Activated CD4-positive, alpha-beta T cell treated with anti-CD3 and anti-CD28 coated beads for 36 hours (primary cell): ENCODE results near the gene VPS13C. TPM values are rescaled to one million over a fixed set of nuclear protein-coding genes. Genes with fewer than 3 reads are reported as not detected.

Experiments
- ATAC-seq: fragments of 200-7000 bp; cut with Tn5 transposase; one replicate; pipeline ENCODE4 v1.10.0; 2021; ENCODE audit warnings: mild to moderate bottlenecking, moderate library complexity
- CTCF ChIA-PET: fragments of 350-600 bp; sonication (Branson Sonifier 250); formaldehyde crosslinking; loops from one replicate; lab custom pipeline; 2021; ENCODE audit warnings: antibody characterized with exemption; lab: Charles Lee
- POLR2A ChIA-PET: fragments of 350-600 bp; sonication (Branson Sonifier 250); formaldehyde crosslinking; loops from one replicate; lab custom pipeline; 2021; ENCODE audit warnings: antibody characterized with exemption, inconsistent platforms; lab: Charles Lee
- DNase-seq: peaks from one replicate; pipeline ENCODE4 v3.0.0-alpha.2; 2020
- H3K27ac Mint-ChIP-seq: one replicate; pipeline ENCODE4 v1.8.0; 2021; ENCODE audit warnings: mixed read lengths
- H3K27me3 Mint-ChIP-seq: one replicate; pipeline ENCODE4 v1.8.0; 2021; ENCODE audit warnings: mixed read lengths
- H3K36me3 Mint-ChIP-seq: one replicate; pipeline ENCODE4 v1.8.0; 2021; ENCODE audit warnings: low read depth, mixed read lengths
- H3K4me1 Mint-ChIP-seq: one replicate; pipeline ENCODE4 v1.8.0; 2021; ENCODE audit warnings: mixed read lengths
- H3K4me3 Mint-ChIP-seq: one replicate; pipeline ENCODE4 v1.8.0; 2021; ENCODE audit warnings: mild to moderate bottlenecking, moderate library complexity, mixed read lengths
- H3K9me3 Mint-ChIP-seq: one replicate; pipeline ENCODE4 v1.8.0; 2021; ENCODE audit warnings: low read depth, mixed read lengths
- intact Hi-C, 2 experiments: fragments of 100-400 bp; cut with DNase I in 1 of 2; cut with micrococcal nuclease in 1 of 2; formaldehyde crosslinking; loops; one replicate each; pipeline versions ENCODE4 v1.14.2 to v1.15.1; 2022 to 2024; cut with DNase I, micrococcal nuclease
- total RNA-seq, 2 experiments: library from RNA; stranded (reverse); gene quantifications; one replicate each; pipeline ENCODE4 v1.2.3, GENCODE V29; 2021

VPS13C gene
- total RNA-seq, 2 experiments from 2014 or later = 40.1 to 47.2 TPM

- no peak overlapping the region for H3K27ac Mint-ChIP-seq
- ATAC-seq = no peak
- peaks cover 2% of the 10 kb centered on the region for H3K4me1 Mint-ChIP-seq
- intact Hi-C loops = loop anchor here (5.0 to 10.0 kb wide), 5 partner anchors 206 to 1473 kb away; no protein-coding TSS in a partner anchor
- H3K9me3 Mint-ChIP-seq = no peaks in the 10 kb centered on the region
- H3K27me3 Mint-ChIP-seq = peaks cover 15% of the 10 kb centered on the region
- no peak for DNase-seq
- ChIA-PET POLR2A (no interaction called here), CTCF (interaction anchor here (0.7 to 1.6 kb wide), 4 partner anchors 8 to 661 kb away, joined by 3 to 5 read pairs (median 4); no protein-coding TSS in a partner anchor)
- H3K36me3 Mint-ChIP-seq = no peaks in the 10 kb centered on the region
- H3K4me3 Mint-ChIP-seq = no peak overlapping the region
Measured at GRCh38 chr15:61830536-61831330, 229.5 kb downstream of the VPS13C start.

- no peaks in the 10 kb centered on the region for H3K36me3 Mint-ChIP-seq
- DNase-seq (no peak), ATAC-seq (no peak)
- no peaks in the 10 kb centered on the region for H3K9me3 Mint-ChIP-seq
- no peak overlapping the region for H3K4me3 Mint-ChIP-seq
- H3K4me1 Mint-ChIP-seq = peaks cover 2% of the 10 kb centered on the region
- no peak overlapping the region for H3K27ac Mint-ChIP-seq
- peaks cover 12% of the 10 kb centered on the region for H3K27me3 Mint-ChIP-seq
- ChIA-PET POLR2A (no interaction called here), CTCF (interaction anchor here (0.5 to 1.6 kb wide), 2 partner anchors 9 to 973 kb away, joined by 3 to 5 read pairs; no protein-coding TSS in a partner anchor)
- intact Hi-C loops = no loop called here
Measured at GRCh38 chr15:61829514-61829889, 230.7 kb downstream of the VPS13C start.

- intact Hi-C loops = no loop called here
- H3K27me3 Mint-ChIP-seq = peaks cover 9% of the 10 kb centered on the region
- H3K4me1 Mint-ChIP-seq = peaks cover 1% of the 10 kb centered on the region
- ChIA-PET POLR2A (no interaction called here), CTCF (interaction anchor here (0.5 to 1.6 kb wide), 2 partner anchors 10 to 973 kb away, joined by 3 to 5 read pairs; no protein-coding TSS in a partner anchor)
- DNase-seq (no peak), ATAC-seq (no peak)
- H3K36me3 Mint-ChIP-seq = no peaks in the 10 kb centered on the region
- H3K9me3 Mint-ChIP-seq = no peaks in the 10 kb centered on the region
- H3K4me3 Mint-ChIP-seq = no peak overlapping the region
- H3K27ac Mint-ChIP-seq = no peak overlapping the region
Measured at GRCh38 chr15:61828860-61829513, 231.3 kb downstream of the VPS13C start.

GRCh38 chr15:61828008-61828407 is 232.2 kb downstream of the VPS13C start:
- no peak for DNase-seq
- no peaks in the 10 kb centered on the region for H3K4me1 Mint-ChIP-seq
- no peaks in the 10 kb centered on the region for H3K36me3 Mint-ChIP-seq
- H3K9me3 Mint-ChIP-seq = no peaks in the 10 kb centered on the region
- no peak overlapping the region for H3K27ac Mint-ChIP-seq
- ChIA-PET POLR2A (no interaction called here), CTCF (interaction anchor here (0.6 kb wide), 2 partner anchors 56 to 350 kb away, joined by 4 read pairs; no protein-coding TSS in a partner anchor)
- no peak for ATAC-seq
- H3K27me3 Mint-ChIP-seq = peaks cover 3% of the 10 kb centered on the region
- intact Hi-C loops = no loop called here
- no peak overlapping the region for H3K4me3 Mint-ChIP-seq

GRCh38 chr15:61827131-61827530 is 233.1 kb downstream of the VPS13C start:
- Mint-ChIP-seq H3K4me3 (no peak overlapping the region), H3K27ac (no peak overlapping the region), H3K4me1 (no peaks in the 10 kb centered on the region), H3K36me3 (no peaks in the 10 kb centered on the region), H3K9me3 (no peaks in the 10 kb centered on the region), H3K27me3 (no peaks in the 10 kb centered on the region)
- ChIA-PET CTCF (interaction anchor here (0.5 kb wide), 1 partner anchor 631 kb away, joined by 3 read pairs; no protein-coding TSS in a partner anchor), POLR2A (no interaction called here)
- intact Hi-C loops = no loop called here
- ATAC-seq (no peak), DNase-seq (no peak)

GRCh38 chr15:61824291-61824690 is 236.0 kb downstream of the VPS13C start:
- DNase-seq = no peak
- Mint-ChIP-seq H3K4me1 (no peaks in the 10 kb centered on the region), H3K27ac (no peak overlapping the region), H3K27me3 (no peaks in the 10 kb centered on the region), H3K9me3 (no peaks in the 10 kb centered on the region), H3K4me3 (no peak overlapping the region), H3K36me3 (no peaks in the 10 kb centered on the region)
- no peak for ATAC-seq
- intact Hi-C loops = no loop called here
- ChIA-PET POLR2A (no interaction called here), CTCF (no interaction called here)

- no peak for ATAC-seq
- Mint-ChIP-seq H3K4me1 (no peaks in the 10 kb centered on the region), H3K27me3 (no peaks in the 10 kb centered on the region), H3K9me3 (no peaks in the 10 kb centered on the region), H3K4me3 (no peak overlapping the region), H3K36me3 (no peaks in the 10 kb centered on the region), H3K27ac (no peak overlapping the region)
- POLR2A ChIA-PET = no interaction called here
- CTCF ChIA-PET = interaction anchor here (1.7 kb wide), 2 partner anchors 12 to 13 kb away, joined by 7 to 8 read pairs; no protein-coding TSS in a partner anchor
- intact Hi-C loops = no loop called here
- no peak for DNase-seq
Measured at GRCh38 chr15:61822511-61822910, 237.7 kb downstream of the VPS13C start.

- POLR2A ChIA-PET = no interaction called here
- CTCF ChIA-PET = interaction anchor here (1.9 kb wide), 1 partner anchor 13 kb away, joined by 9 read pairs; no protein-coding TSS in a partner anchor
- no peaks in the 10 kb centered on the region for H3K27me3 Mint-ChIP-seq
- no peak overlapping the region for H3K4me3 Mint-ChIP-seq
- H3K9me3 Mint-ChIP-seq = no peaks in the 10 kb centered on the region
- ATAC-seq (no peak), DNase-seq (no peak)
- H3K36me3 Mint-ChIP-seq = no peaks in the 10 kb centered on the region
- intact Hi-C loops = no loop called here
- no peaks in the 10 kb centered on the region for H3K4me1 Mint-ChIP-seq
- H3K27ac Mint-ChIP-seq = no peak overlapping the region
Measured at GRCh38 chr15:61820951-61821350, 239.3 kb downstream of the VPS13C start.

- Mint-ChIP-seq H3K27me3 (no peaks in the 10 kb centered on the region), H3K4me1 (no peaks in the 10 kb centered on the region), H3K4me3 (no peak overlapping the region), H3K27ac (no peak overlapping the region), H3K36me3 (no peaks in the 10 kb centered on the region), H3K9me3 (no peaks in the 10 kb centered on the region)
- CTCF ChIA-PET = interaction anchor here (1.9 kb wide), 1 partner anchor 14 kb away, joined by 9 read pairs; no protein-coding TSS in a partner anchor
- intact Hi-C loops = no loop called here
- DNase-seq = no peak
- POLR2A ChIA-PET = no interaction called here
- ATAC-seq = no peak
Measured at GRCh38 chr15:61820212-61820611, 240.0 kb downstream of the VPS13C start.

GRCh38 chr15:61819386-61819785 is 240.9 kb downstream of the VPS13C start:
- POLR2A ChIA-PET = no interaction called here
- CTCF ChIA-PET = interaction anchor here (1.9 kb wide), 1 partner anchor 15 kb away, joined by 9 read pairs; no protein-coding TSS in a partner anchor
- H3K36me3 Mint-ChIP-seq = no peaks in the 10 kb centered on the region
- no peak overlapping the region for H3K4me3 Mint-ChIP-seq
- ATAC-seq = no peak
- no peaks in the 10 kb centered on the region for H3K9me3 Mint-ChIP-seq
- DNase-seq = no peak
- no peak overlapping the region for H3K27ac Mint-ChIP-seq
- peaks cover 2% of the 10 kb centered on the region for H3K27me3 Mint-ChIP-seq
- intact Hi-C loops = no loop called here
- H3K4me1 Mint-ChIP-seq = no peaks in the 10 kb centered on the region

GRCh38 chr15:61818801-61819200 is 241.4 kb downstream of the VPS13C start:
- no peaks in the 10 kb centered on the region for H3K36me3 Mint-ChIP-seq
- H3K9me3 Mint-ChIP-seq = no peaks in the 10 kb centered on the region
- no peak overlapping the region for H3K27ac Mint-ChIP-seq
- ATAC-seq (no peak), DNase-seq (no peak)
- intact Hi-C loops = no loop called here
- ChIA-PET POLR2A (no interaction called here), CTCF (no interaction called here)
- peaks cover 4% of the 10 kb centered on the region for H3K27me3 Mint-ChIP-seq
- H3K4me1 Mint-ChIP-seq = no peaks in the 10 kb centered on the region
- H3K4me3 Mint-ChIP-seq = no peak overlapping the region
